Stimulated activated CD4-positive, alpha-beta T cell treated with anti-CD3 and anti-CD28 coated beads, Interleukin-4, amount 100 ng/mL, for 24 hours (primary cell): ENCODE measurements around the gene ROCK2.

Source experiments
- DNase-seq: peaks from one replicate; pipeline ENCODE4 v3.0.0-alpha.2; 2020

Gene ROCK2

GRCh38 chr2:11144077-11144737 lies 200.2 kb downstream of the ROCK2 start:
- DNase-seq, result no peak

DNA sequence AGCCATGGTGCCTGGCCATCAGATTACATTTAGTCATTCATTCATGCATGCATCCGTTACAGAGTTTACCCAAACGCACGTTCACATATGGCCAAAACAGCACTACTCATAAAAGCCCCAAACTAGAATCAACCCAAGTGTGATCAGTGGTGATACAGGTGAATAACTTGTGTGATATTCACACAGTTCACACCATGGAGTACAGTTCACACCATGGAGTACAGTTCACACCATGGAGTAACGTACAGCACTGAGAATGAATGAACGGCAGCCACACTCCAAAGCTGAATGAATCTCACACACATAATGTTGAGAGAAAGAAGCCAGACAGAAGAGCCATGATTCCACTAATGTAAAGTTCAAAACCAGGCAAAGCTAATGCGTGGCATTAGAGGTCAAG lies 201.4 kb downstream of the ROCK2 start:
- no peak for DNase-seq

GRCh38 chr2:11142330-11142729 lies 202.1 kb downstream of the ROCK2 start:
- DNase-seq, result no peak

DNA sequence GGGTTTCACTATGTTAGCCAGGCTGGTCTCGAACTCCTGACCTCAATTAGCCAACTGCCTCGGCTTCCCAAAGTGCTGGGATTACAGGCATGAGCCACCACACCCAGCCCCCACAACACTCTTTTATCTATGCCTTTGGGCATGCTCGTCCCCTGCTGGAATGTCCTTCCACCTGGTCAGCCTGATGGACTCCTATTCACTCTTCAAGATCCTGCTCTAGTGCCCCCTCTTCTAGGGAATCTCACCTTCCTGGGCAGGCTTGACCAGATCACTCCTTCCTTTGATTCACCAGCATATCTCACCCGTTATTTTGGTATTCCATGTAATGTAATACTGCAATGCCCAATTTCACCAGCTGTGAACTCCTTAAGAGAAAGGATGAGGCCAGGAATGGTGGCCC lies 203.1 kb downstream of the ROCK2 start:
- no peak for DNase-seq

DNA sequence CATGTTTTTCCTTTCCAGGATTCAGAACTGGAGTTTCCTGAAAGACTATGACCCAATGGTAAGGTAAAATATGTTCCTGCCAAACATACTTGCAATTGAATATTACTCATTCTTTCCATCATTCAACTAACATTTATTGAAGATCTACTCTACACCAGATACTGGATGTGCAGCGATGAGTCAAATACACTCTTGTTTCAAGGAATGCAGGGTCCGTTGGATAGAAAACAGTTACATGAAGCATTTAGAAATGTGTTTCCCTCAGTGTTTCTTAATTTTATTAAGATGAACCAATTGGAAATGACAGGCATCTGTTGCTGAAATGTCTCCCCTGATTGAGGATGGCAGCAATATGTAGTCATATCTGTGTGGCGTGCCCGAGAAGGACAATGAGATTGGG lies 203.9 kb downstream of the ROCK2 start:
- DNase-seq, result no peak

- DNase-seq, result no peak
Measured at GRCh38 chr2:11134349-11134748, 210.1 kb downstream of the ROCK2 start.

DNA sequence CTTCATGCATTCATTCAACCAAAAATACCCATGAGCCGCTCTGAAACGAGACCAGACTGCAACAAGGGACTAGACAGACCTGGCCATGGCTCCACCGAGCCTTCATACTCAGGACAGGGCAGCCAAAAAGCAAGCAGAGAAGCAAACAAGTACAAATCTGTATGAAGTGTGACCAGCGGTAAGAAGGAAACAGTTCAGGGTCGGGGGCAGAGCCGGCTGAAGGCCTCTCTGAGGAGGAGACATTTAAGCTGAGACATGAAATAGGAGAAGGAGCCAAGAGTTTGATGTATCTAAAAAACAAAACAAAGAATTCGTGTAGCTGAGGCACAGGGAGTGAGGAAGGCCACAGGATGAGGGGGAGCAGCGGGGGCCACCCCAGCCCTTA lies 210.5 kb downstream of the ROCK2 start:
- DNase-seq, result no peak

DNA sequence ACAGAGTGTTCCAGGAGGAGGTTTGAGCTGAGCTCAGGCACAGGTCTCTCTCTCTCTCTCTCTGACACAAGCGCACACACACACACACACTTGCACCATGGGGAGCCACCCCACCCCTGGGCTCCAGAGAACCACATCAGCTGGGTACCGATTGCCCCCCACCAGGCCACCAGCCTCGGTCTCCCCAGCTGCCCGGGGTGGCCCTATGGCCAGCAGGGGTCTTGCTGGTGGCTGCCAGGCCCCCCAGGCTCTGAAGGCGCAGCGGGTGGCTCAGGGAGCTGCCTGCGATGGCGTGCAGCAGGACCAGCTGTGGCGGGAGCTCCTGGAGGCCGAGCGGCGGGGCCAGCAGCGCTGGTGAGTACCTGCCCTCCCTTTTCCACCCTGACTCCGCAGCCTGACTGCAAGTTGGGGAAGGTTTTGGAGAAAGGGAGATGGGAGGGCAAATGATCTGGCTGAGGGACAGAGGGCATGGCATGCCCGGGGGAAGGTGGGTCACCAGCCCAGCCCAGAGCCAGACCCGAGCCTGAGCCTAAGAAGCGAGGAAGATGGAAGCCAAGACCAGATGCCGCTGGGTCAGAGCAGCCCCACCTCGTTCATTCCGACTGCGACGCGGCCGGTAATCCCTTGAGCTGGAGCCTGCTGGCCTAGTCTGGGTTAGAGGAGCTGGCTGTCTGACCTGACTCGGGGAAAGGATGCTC lies 211.0 kb downstream of the ROCK2 start:
- DNase-seq, result no peak

DNA sequence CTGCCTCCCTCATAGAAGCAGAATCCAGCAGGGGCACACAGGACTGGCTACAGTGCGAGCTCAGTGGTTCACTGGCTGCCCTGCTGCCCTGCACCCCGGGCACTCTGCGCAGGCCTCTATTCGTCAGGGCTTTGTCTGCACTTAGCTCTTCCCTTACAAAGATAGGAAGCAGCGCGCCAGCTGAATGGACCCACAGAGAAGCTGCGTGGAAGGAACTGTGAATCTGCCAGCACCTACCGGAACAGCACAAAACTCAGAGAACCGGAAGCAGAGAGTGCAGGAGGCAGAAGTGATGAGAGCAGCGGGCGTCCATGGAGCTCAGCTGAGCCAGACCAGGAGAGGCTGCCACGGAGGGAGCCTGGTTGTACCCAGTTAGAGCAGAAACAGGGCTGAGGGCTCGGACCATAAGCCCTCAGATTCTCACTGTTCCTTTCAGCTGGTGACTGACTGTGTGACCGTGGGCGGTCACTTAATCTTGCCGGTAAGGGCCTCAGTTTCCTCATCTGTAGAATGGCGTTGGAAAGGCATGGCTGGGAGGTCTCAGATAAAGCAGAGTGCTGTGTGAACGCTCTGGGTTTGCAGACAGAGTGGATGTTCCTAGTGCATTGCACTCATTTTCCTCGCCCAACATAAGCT lies 212.3 kb downstream of the ROCK2 start:
- no peak for DNase-seq

DNA sequence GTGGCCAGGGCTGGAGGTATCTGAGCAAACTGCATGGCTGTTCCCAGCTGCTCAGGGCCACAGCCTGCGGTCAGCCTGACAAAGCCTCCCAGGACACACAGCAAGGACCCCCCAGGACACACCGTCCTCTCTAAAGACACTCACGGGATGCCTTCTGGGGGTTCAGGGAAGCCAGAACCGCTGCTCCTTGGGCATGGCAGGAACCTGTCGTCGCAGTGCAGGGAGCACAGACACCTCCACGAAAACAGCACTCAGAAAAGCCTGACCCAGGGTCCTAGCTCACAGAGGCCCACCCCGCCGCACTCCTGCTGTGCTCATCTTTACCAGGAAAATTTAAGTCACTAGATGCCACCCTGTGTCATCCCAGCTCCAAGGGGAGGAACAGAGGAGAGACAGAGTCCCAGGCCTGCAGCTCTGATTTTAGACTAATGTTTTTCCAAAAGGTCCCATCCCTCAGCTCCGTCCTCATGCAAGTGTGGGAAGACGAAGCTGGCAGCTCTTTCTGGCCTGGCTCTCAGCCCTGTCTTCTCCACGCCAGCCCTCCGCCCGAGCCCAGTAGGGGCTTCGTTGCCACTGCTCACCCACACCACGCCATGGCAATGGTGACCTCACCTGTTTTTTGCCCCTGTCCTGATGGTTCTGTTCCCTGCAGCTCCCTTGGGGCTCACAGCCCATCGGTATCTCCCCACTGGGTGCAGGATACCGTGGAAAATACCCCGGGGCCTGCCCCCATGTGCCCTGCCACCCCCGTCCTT lies 213.1 kb downstream of the ROCK2 start:
- no peak for DNase-seq
